H54 (cell line): ENCODE data around the gene KRT85.

Source experiments
- DNase-seq: peaks from one replicate; pipeline ENCODE4 v3.0.0; 2011; ENCODE audit warnings: low spot score, mixed read lengths; ENCODE audit not compliant: insufficient read length
- FAIRE-seq: peaks from 3 replicates; lab custom pipeline; 2011; peaks lifted over from hg19 to GRCh38; lab: Jason Lieb, UNC
- POLR2A ChIP-seq: IDR thresholded peaks from 2 replicates; pipeline ENCODE4 v1.6.1; 2011; ENCODE audit warnings: low read depth, mild to moderate bottlenecking, low read length

Gene KRT85

DNA sequence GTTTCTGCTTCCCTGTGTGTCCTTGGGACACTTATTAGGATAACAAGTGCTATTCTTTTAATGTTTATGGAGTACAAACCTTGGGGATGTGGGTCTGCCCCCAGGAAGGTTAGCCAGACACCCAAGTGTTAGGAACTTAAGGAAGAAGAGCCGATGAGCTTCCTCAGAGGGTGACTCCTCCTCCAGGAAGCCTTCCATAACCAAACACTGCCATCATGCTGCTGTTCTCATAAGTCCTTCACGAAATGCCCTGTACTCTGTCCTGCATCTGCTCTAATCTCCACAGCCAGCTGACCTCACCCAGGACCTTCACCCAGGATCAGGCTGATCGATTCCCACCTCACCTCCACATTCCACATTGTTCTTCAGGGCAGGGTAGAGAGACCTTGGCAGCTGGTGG, 1.2 kb upstream of the KRT85 start:
- FAIRE-seq (no peak), DNase-seq (no peak)
- TF ChIP-seq POLR2A = no peak

DNA sequence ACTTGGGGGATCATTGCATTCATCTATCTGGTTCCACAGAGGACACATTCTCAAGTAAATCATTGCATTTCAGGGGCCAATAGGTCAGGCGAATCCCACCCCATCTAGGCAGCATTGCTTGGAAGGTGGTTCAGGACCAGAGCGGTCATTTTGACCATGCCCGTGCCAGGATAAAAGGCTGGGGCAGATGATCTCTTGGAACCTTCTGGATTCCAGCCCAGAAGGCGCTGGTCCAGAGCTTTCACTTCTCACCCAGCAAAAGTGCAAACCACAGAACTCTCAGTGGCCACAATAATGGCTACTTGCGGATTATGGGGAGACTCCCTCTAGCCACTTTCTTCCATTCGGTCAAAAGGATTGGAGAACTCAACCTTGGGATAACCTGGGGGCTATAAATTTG, 595 bp upstream of the KRT85 start:
- DNase-seq (no peak), FAIRE-seq (no peak)
- no peak for TF ChIP-seq POLR2A

DNA sequence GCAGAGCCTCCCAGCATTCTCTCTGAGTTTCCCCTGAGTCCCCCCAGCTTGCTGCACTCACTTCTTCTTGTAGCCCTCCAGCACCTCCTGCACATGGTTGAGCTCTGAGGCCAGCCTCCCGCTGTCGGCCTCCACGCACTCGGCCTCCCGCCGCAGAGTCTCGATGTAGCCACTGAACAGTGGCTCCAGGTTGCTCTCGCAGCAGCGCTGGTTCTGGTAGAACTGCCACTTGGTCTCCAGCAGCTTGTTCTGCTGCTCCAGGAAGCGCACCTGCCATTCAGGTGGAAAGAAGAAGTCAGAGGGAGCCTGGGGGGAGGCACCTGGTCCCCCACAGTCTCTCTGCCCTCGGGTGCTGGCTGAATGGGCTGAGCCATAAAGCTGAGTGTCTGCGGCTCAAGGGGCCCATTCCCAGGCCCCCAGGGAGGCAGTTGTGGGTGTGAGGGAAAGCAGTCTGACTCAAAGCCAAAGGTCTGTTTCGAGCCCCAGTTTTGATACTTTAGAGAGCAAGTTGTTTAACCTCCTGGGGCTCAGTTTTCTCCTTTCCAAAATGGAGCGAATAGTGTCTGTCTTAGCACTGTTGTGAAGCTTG, 2.3 kb downstream of the KRT85 start:
- no peak for TF ChIP-seq POLR2A
- no peak for DNase-seq
- no peak for FAIRE-seq

DNA sequence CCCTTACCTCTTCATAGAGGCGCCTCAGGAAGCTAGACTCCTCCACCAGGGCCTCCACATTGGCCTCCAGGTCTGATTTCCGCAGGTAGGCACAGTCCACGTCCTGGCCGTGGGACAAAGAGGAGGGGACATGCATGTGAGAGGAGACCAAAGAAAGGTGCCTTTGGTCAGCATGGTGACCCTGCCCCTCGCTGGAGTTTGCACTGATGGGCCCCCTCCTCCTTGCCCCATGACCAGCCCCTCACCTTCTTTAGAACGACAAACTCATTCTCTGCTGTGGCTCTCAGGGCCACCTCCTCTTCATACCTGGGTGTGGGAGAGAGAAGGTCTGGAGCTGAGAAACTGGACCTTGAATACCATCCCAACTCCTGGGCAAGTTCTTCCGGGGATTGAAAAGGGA, 3.2 kb downstream of the KRT85 start:
- FAIRE-seq (no peak), DNase-seq (no peak)

DNA sequence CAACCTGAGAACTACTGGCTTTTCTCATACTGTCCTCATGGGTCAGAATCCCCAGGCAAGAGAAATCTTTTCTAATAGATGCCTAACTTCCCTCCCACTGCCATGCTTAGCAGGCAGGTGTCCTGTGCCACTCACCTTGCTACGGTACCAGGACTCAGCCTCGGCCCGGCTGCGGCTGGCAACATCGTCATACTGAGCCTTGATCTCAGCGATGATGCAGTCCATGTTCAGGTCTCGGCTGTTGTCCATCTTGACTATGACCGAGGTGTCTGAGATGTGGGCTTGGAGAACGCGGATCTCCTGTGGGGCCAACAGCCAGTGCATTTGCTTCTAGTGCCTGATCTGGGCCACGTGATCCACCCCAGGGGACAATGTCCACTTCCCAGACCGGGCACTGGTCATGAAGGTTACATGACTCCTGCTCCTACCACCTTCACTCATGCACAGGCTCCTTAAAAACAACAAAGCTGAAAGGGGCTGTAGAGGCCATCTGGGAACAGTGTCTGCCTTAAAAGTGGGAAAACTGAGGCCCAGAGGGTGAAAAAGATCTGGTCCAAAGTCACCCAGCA, 4.1 kb downstream of the KRT85 start:
- DNase-seq (no peak), FAIRE-seq (no peak)
- TF ChIP-seq POLR2A = no peak

More for the DNA sequence above, 3.2 kb downstream of the KRT85 start:
- TF ChIP-seq POLR2A = no peak

DNA sequence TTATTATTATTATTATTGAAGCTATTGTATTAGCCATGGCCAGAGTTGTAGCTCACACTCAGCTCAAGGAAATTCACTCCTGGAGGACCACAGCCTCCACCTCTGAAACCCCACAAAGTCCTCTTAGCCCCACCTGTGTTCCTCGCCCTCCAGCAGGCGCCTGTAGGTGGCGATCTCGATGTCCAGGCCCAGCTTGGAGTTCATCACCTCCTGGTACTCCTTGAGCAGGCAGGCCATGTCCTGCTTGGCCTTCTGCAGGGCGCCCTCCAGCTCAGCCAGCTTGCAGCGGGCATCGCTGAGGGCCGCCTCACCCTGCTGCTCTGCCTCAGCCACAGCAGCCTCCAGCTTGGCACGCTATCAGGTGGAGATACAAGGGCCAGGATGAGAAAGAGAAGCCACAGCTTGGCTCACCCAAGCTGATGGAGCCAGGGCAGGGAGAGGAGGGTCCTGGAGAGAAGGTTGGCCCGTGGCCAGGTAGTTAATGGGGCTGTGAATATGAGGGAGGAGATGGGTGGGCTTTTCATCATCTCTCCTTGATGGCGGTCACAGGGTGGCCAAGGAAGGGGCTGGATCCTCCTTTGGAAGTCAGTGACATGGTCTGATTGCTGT, 5.1 kb downstream of the KRT85 start:
- no peak for DNase-seq
- TF ChIP-seq POLR2A = no peak
- no peak for FAIRE-seq

DNA sequence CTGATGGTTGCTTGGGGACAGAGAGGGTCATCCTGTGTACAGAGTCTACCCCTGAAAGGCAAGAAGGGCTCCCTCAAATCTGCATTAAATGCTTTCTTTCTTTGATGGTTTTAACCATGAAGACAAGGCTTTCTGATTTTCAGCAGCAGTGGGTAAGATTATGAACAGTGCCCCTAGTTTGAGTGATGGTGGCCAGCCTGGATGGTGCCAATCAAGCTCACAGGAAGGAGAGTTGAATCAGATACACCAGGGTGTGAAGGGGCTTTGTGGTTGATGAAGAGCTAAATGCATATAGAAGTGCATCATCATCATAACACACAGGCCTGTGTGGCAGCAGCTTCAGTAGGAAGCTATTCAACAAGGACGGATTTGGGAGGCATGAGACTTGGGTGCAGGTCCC, 5.7 kb downstream of the KRT85 start:
- DNase-seq = no peak
- no peak for FAIRE-seq
- no peak for TF ChIP-seq POLR2A

DNA sequence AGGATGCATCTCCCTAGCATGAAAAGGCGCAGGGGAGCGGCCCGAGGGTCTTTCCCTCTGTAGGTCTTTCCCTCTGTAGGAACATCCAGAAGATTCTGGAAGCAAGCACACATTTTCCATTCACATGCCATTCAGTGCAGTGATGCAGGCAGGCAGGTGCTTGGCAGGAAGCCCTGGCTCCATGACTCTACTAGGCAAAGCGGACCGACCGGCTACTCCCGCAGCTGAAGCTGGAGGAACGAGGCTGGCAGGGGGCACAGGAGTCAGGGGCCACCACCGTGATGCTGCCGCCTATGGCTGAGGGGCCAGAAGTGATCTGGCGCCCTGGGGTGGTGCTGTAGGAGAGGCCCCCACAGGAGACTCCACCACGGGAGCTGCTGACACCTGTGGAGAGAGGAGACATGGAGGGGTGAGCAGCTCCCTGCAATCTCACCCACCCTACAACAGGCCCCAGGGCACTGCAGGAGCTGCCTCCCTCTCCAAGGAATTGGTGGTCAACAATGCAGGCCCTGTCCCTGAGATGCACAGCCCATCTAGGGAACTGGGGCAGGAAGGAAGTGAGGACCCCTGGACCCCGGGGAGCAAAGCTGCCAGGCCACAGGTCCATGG, 6.5 kb downstream of the KRT85 start:
- TF ChIP-seq POLR2A = no peak
- FAIRE-seq (no peak), DNase-seq (no peak)

DNA sequence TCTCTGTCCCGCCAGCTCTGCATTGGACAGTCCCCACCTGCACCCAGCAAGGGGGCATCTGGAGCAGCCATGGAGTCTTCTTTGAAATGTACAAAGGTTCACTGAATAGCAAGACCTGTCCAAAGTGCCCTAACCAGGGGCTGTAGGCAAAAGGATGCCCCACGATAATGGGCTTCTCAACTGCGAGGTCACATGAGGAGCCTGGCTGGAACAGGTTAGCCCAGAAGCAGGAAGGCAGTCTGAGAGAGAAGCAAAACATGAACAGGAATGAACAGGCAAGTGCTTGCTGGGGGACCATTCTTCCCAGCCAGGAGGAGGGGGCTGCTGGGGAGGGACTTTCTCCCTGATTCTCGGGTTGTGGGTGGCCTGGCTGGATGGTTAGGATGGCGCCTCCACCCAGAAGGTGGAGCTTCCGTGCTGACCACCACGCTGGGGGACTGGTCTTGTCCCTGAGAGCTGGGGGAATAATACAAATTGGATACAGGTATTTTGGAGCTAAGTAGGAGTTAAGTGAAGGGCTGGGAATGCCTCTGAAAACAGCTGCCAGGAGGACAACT, 7.1 kb downstream of the KRT85 start:
- TF ChIP-seq POLR2A = no peak
- FAIRE-seq (no peak), DNase-seq (no peak)

DNA sequence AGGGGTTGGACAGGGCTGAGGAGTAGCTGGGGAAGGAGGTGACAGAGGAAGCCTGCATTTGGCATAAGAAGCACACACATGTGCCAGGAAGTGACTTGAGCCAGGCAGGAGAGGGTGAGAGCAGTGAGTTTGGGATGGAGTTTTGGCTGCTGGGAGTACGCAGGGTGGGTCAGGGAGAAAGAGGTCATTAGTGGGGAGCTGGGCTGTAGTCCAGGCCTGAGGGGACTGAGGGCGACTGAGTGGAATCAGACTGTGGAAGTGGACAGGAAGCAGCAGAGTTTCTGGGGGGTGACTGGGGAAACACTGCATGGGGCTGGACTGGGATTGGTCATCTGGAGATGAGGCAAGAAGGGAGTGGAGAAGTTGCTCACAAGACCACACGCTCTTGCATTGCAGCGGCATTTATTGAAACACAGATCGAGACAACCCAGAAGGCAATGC, 7.6 kb downstream of the KRT85 start:
- no peak for FAIRE-seq
- DNase-seq = no peak
- TF ChIP-seq POLR2A = no peak

DNA sequence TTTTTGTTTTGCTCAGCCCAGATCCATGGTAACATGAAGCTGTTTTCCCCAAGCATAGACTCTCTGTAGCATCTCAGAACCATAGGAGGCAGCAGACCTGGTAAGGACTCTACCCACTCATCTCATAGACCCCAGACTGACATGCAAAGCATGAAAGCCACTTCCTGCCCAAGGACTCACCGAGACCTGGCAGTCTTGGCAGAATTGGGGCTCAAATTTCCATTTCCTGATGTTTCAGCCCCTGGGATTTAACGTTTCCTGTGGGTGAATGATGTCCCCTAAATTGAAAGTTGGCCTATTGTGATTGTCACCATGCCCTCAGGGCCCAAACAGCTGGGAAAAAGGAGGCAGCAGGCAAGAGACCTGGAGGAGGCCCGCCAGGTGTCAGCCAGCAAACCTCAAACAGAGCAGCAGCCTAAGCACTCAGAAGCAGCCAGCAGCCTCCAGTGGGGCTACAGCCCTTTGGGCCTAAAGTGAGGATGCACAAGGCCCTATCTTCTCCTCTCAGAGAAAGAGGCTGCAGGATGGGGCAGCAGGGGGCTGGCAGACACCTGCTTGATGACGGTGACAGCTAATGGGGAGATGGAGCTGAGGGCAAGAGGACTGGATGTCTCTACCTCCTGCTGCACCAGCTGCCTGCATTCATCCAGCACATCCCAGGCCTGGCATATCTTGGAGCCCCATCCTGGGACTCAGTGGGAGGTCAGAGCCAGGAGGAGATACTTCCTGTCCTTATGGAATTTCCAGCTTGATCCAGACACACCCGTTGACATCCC, 8.5 kb downstream of the KRT85 start:
- FAIRE-seq (no peak), DNase-seq (no peak)
- no peak for TF ChIP-seq POLR2A

DNA sequence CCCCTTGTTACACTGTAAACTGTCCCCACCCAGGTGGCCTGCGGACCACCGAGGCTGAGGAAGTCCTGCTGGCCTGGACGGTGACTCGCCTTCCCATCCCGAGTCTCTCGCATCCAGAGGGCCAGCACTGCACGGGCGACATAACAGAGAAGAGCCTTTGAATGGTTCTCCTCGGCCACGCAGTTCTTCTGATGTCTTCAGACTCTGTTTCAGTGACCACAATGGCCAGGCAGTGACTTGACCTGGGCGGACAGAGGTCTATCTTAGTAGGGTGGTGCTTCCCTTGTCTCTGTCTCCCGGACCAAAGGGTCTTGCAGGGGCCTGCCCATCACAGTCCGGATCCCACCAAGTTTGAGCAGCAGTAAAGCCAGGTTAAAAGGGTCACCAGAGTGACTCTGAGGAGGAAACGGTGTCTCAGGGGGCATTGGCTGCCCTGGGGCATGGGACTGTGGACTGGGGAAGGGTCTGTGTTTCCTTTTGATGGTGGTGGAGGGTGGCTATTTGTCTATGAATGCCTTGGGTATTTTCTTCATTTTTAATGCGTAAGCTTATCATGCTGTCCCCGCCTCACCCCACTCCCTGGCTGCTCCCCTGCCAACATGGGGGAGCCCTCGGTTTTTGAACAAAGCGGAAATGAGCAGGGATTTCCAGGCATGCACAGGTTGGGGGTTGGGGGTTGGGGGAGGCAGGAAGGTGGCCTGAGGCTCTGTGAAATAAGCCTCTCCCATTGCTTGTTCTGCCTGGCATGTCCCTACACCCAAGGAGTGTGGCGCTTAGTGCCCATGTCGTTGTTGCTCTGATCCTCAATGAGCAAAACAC, 10.3 kb downstream of the KRT85 start:
- FAIRE-seq = no peak
- TF ChIP-seq POLR2A = no peak
- DNase-seq = no peak
